HL-60/S4 treated with phorbol 12-myristate 13-acetate at 8.2 ng/mL for 4 days and 3 days (cell line): Measurements from ENCODE around the gene NMBR.
"Not testable (repeated sequence)": the region's sequence is repeated elsewhere in the genome, so short reads cannot be mapped to it uniquely, and the experiment has no call there.

Experiments
- in situ Hi-C: fragments of 300-500 bp; cut with MboI; formaldehyde crosslinking; loops from 2 replicates; pipeline ENCODE4 v1.15.0; 2022; ENCODE audit warnings: low sequenced_read_pairs

Gene NMBR

DNA sequence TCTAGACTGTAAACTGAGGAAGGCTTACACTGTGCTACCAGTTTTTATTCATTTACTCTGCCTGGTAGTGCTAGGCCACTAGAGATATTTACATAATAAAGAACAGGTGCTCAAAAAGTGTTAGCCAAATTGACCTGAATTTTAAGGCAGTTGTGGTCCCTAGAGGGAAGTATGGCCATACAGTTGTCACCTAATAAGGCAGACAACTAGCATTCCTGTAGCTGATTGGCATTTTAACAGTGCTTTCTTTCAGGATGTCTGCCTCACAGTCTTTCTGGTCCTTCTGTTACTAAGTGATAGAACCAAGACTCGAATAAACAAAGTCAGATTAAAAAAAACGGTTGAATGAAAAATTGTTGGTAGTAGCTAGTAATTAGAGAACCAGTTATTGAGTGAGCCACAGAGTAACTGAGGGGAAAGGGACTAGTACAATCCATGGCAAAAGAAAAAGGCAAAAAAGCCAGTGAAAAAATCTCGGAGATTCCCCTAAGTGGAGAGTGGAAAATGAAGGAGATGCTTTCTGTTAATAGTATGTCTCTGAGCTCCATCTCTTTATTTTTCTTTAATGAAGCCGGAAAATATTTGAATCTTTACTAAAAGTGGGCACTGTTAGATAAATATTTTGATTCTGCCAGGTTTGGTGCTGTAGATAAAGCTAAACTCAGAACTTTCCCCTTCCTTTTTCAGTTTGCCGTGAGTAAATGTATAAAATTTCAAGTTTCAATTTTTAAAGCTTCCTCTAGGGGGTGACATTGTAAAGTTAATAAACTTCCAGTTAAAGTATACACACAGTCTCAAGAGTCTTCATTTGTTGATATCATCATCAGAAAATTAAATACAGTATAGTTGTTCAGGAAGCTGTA is 9.2 kb upstream of the NMBR start:
- in situ Hi-C loops: no loop called here

DNA sequence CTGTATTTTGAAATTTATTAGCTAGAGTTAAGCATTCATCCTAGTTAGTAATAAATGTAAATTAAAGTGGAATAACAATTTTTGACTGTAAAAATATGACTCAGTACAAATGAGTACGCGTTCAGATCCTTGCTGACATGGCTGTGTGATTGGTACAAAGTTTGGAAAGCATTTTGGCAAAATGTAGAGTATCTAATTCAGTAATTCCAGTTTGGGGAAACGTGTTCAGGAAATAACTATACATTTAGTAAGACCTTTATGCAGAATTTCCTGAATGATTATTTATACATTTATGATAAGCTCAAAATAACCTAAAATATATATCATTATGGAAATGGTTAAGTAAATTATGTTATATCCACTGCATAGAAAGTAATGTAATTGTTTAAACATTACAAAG is 8.2 kb upstream of the NMBR start:
- in situ Hi-C loops: no loop called here

DNA sequence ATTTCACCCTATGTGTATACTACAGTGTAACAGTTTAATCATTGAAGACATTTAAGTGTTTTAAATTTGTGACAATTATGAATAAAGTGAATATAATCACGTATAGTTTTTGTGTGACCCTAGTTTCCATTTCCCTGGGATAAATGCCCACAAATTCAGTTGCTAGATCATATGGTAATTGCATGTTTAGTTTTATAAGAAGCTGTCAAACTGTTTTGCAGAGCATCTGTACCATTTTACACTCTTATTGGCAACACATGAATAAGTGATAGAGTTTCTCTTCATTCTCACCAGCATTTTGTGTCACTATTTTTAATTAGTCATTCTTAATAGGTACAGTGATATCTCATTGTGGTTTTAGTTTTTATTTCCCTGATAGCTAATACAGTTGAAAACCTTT is 7.4 kb upstream of the NMBR start:
- in situ Hi-C loops: no loop called here

DNA sequence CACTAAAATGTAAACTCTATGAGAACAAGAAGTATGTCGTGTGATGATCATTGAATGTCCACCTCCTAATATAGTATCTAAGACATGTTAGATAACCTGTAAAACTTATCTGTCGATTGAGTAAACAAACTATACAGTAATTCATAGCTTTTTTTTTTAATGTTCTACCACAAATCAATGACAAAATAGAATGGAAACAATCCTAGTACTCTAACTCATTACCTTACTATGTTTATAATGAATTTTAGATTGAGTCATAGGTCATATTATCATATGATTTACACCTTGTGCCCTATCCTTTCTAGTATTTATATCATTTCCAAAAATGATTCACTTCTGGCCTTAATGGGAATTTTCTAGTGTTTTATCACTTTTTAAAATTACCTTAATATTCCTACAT is 6.3 kb upstream of the NMBR start:
- in situ Hi-C loops: no loop called here

DNA sequence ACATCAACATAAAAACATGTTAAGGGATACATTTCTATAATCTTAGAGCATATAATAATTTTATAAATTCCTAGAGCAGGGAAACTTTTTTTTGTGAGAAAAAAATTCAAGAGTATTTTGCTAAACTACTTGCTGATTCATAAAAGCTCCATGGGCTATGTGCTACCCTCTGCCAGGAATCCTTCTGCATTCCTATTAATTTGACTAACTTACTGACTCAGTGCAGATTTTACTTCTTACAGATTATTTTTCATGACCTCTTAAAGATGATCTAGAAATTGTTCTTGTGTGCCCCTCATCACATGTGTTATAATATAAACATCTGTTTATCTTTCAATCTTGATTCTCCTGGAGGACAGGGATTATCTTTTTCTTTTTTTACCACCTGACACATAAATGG is 5.8 kb upstream of the NMBR start:
- in situ Hi-C loops: no loop called here

DNA sequence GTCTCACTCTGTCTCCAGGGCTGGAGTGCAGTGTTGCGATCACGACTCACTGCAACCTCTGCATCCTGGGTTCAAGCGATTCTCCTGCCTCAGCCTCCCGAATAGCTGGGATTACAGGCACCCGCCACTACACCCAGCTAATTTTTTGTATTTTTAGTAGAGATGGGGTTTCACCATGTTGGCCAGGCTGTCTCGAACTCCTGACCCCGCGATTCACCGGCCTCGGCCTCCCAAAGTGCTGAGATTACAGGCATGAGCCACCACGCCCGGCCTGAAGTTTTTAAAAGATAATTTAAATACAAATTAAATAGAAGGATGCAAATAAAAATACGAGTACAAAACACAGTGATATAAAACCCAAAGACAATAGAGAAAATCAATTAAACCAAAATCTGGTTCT is 5.4 kb downstream of the NMBR start:
- in situ Hi-C loops: not testable (repeated sequence)

DNA sequence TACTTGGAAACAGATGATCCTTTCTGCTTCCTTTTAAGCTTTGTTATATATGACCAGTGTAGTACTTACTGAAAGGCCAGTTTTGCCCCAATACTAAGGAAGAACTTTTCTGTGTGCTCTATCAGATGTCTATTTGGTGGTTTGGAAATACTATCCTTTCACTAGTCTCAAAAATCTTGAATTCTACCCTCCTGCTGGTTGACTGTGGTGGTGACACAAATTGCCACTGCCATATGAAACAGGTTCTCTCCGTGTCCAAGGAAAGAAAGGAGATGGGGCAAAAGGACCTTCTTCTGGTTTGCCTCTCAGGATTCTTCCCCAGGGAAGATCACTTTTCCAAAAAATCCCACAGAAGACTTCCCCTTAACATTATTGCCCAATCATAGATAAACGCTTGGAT is 8.0 kb downstream of the NMBR start:
- in situ Hi-C loops: no loop called here

DNA sequence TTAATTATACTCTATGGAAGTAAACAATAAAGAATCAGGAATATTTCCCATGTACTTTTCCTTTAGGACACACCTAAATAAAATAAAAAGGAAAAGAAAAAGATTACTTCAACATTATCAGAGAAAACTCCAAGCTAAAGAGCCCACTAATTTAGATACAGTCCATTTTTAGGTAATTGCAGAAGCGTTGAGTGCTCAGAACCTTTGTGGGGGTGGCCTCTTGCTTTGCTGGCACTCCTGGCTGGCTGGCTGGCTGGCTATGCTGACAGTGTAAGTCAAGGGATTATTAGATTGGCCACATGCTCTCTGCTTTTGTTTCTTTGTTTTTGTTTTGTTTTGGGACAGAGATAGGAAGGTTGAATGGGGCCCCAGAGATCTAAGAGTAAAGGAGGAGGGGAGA is 14.3 kb downstream of the NMBR start, which contains the start of gene GJE1:
TSS of gene GJE1 (plus strand) at position 301 of the 400 bp plus-strand sequence. CDS start 234 bp downstream, outside the sequence.
- in situ Hi-C loops: no loop called here

DNA sequence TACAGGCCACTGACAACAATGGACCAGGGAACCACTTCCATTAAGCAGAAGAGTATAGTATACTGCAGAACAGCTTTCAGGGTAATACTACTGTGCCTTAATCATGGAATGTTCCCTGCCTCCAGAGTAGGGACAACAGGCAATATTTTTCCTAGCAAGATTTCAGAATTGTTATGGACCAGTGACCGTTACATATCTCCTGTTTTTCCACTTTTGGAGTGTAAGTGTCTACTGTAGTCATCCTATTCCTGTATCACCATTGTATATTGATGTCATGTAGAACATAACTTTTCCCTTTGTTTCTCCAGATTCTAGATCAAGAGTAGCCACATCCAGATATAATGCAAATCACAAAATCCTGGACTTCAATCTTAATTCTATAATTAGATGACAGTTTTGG is 16.1 kb downstream of the NMBR start:
- in situ Hi-C loops: no loop called here

DNA sequence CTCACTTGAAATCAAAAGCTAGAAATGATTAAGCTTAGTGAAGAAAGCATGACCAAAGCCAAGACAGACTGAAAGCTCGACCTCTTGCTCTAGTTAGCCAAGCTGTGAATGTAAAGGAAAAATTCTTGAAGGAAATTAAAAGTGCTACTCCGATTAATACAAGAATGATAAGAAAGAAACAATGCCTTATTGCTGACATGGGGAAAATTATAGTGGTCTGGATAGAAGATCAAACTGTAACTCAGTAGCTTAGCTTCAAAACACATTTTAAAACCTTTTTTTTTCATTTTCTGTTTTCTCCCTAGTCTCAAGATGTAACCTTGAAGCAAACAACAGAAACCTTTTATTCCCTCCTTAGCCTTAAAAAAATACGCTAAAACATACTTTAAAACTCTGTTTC is 25.6 kb downstream of the NMBR start:
- in situ Hi-C loops: no loop called here

DNA sequence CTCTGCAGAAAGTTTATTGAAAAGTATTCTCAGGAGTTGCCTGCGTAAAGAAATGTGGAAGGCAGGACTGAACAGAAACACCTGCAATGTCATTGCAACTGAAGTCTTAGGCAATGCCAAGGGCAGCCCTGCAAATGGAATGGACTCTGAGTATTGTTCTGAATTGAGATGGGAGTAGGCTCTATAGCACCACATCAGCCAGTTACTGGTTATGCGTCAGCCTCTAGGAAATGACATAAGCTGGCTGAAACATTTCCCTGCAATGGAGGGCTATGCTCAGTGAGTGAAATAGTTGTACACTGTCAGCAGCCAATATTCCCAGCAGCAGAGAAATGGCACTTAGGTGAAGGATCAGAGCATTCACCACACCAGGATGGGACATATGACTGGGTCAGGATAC is 28.0 kb downstream of the NMBR start:
- in situ Hi-C loops: no loop called here

DNA sequence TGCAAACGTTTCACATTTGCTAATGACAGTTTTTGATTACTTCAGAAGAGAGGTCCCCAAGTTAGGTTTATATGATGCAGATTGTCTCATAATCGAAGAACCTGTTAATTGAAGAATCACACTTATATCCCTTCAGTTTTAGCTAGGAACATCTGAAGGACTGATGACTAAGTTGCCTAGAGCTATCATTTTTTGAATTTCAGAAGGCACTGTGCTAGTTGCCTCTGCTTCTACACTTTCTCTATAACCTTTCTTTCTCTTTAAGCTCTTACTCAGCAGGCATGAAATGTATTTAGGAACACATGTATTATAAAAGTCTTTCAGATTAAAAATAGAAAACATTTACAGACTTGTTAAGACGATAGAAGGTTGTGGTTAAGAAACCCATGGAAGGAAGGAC is 28.6 kb downstream of the NMBR start:
- in situ Hi-C loops: no loop called here

DNA sequence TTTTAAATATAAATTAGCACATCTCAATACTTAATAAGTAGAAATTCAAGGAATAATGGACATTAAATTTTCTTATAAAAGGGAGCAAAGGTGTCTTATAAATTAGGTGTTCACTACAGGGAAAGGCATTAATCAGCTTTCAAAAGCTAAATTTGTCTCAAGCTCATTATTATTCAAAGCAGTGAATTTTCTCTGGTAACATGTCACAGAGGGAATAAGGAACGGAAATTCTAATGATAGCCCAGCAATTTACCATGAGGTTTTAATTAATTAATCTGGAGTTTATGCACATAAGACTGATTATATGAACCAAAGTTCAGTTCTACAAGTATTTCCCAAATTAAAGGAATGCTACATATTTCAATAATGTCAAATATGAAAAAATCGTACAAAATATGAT is 29.6 kb downstream of the NMBR start:
- in situ Hi-C loops: no loop called here

DNA sequence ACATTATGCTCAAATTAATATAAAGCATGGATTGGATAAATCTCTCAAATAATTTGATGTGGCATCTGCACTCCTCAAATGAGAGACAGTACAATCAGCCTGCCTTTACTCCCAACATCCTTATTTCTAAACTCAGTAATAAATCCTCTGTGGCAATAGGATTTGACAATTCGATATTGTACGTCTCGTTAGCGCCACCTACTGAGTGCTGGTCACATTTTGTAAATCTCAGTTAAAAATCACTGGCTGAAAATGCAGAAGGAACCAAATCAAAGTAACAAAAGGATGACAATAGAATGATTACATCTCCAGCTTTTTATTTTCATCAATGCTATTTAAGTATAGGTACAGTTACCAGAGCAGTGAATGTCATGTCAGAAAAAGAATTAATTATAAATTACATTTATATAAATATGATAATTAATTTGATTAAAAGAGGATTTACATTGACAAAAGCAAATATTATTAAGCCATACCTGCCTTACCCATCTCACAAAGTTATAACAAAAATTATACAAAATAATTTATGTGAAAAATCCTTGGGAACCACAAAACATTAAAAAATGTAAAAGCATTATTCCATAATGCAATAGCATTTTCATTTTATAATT is 34.4 kb downstream of the NMBR start:
- in situ Hi-C loops: no loop called here

DNA sequence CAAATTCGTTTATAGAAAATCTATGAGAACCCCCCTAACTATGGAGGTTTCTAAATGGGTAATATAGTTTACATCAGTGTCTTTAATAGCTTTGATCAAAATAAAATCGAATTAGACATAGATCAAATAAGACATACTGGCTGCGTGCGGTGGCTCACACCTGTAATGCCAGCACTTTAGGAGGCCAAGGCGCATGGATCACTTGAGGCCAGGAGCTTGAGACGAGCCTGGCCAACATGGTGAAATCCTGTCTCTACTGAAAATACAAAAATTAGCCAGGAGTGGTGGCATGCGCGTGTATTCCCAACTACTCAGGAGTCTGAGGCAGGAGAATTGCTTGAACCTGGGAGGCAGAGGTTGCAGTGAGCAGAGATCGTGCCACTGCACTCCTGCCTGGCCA is 36.1 kb downstream of the NMBR start:
- in situ Hi-C loops: not testable (repeated sequence)

DNA sequence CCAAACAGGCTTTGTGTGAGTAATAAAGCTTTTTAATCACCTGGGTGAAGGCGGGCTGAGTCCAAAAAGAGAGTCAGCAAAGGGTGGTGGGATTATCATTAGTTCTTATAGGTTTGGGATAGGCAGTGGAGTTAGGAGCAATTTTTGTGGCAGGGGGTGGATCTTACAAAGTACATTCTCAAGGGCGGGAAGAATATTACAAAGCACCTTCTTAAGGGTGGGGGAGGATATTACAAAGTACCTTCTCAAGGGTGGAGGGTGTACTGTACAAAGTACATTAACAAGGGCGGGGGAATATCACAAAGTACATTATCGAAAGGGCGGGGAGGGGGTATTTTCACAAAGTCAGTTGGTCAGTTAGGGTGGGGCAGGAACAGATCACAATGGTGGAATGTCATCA is 42.1 kb downstream of the NMBR start:
- in situ Hi-C loops: not testable (repeated sequence)

DNA sequence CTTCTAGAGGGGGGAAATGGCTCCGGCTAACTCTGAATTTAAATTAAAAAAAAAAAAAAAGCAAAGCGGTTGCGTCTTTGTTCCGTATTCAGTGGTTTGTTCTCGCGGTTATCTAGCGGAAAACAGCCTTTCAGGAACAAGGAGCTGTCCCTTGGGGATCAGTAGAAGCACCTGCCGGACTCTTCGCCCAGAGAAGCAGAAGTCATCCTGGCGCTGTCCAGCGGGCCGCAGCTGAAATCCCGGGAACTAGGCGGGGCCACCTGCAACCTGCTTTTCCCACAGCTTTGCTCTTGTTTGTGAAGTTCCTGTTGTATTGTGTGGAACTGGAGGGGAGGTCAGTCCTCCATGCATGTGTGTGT is 58.1 kb downstream of the NMBR start:
- in situ Hi-C loops: no loop called here

DNA sequence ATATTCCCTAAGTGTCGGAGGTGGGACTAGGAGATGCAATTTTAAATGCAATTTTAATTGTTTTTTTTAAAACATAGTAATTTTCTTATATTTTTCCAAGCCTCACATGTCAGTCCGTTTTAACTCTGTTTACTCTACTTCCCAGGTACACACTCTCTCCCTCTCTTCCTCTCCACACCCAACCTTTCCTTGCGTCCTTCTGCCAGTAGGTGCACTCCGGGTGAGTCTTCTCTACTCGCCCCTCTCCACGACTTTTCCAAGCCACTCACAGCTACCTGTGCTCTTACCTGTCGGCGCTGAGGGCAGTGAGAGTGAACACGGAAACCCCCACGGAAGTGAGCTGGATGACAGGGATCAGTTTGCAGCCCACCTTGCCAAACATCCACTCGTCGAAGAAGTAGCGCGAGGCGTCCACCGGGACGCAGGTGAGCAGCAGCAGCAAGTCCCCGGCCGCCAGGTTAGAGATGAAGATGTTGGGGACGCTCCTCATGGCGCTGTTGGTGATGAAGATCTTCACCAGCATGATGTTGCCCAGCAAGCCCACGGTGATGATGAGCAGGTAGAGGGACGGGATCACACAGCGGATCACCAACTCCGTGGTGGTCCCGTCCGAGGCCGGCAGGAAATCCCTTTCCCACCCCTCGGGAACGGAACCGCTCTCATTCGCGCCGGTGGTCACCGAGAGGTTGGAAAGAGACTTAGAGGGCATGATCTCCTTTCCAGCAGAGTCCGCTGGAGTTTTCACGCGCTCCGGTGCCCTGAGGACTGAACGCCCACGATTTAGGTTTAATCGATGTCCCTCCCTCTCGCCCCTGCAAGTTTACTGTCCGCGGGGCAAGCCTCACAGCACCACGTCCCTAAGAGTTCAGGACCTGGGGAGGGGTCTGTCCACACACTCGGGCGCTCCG is 58.7 kb downstream of the NMBR start:
- in situ Hi-C loops: no loop called here

DNA sequence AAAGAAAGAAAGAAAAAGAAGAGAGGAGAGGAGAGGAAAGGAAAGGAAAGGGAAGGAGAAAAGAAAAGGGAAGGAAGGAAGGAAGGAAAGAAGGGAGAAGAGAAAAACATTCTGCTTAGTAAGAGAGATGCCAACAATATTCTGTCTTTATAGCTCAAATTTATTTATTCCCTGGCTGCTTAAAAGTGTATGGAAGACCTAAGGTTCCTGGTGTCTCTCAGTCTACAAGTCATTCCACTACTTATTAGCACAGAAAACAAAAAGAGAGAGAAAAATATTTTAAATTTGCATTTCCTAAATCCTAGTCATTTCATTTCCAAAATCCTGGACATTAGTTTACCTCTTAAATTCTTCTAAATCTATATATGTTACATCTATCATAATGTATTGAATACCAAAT is 67.8 kb downstream of the NMBR start:
- in situ Hi-C loops: no loop called here

DNA sequence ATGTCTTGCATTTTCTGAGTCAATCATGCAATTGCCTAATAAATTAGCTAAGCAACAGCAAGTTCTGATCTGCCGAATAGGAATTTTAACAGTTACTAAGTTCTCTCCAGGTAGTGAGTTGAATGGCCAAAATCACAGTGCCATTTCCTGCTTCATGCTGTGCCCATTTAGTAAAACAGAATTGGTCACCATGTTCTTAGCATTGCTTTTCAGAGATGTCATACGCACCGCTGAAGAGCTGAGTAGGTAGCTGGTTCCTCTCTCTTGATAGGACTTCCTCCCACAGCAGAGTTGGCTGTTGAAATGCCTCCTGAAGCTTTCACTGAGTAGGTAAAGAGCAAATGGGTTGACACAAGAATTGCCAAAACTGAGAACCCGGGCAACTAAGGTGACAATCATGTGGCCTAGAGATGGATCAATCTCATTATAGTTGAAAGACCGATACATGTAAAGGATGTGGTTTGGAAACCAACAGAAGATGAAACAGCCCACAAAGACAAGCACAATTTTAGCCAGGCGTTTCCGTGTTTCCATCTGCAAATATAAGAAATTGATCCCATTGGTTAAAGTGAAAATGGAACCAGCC is 71.3 kb downstream of the NMBR start:
- in situ Hi-C loops: no loop called here

DNA sequence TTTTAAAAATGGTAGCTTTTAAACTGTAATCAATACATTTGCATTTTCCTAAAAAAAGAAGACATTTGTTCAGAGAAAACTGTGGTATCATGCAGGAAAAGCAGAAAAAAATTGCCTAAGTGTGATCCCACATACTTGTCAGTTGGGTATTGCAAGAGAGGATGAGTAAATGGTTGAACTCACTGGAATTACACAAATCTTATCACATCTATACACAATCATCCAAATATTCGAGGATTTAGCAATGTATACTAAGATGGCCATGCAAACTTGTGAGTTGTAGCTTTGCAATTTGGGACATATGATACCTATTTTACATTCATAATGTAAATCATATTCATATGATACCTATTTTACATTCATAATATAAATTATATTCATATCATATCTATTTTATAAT is 72.4 kb downstream of the NMBR start:
- in situ Hi-C loops: no loop called here
